Osteocyte (in vitro differentiated cells): ENCODE data around the gene FSTL4. TPM values are rescaled to one million over a fixed set of nuclear protein-coding genes. Genes with fewer than 3 reads are reported as not detected.

Source experiments
- DNase-seq: peaks from one replicate; pipeline ENCODE4 v3.0.0; 2021; ENCODE audit warnings: mixed read lengths; ENCODE audit not compliant: unreplicated experiment; ENCODE audit errors: extremely low spot score
- H3K27ac Mint-ChIP-seq: one replicate; pipeline ENCODE4 v1.8.0; 2021; ENCODE audit warnings: mild to moderate bottlenecking, mixed read lengths; ENCODE audit not compliant: unreplicated experiment
- H3K27me3 Mint-ChIP-seq: one replicate; pipeline ENCODE4 v1.8.0; 2021; ENCODE audit warnings: mixed read lengths; ENCODE audit not compliant: unreplicated experiment
- H3K36me3 Mint-ChIP-seq: one replicate; pipeline ENCODE4 v1.8.0; 2021; ENCODE audit warnings: mixed read lengths; ENCODE audit not compliant: unreplicated experiment
- H3K4me1 Mint-ChIP-seq: one replicate; pipeline ENCODE4 v1.8.0; 2021; ENCODE audit warnings: mixed read lengths; ENCODE audit not compliant: unreplicated experiment
- H3K4me3 Mint-ChIP-seq: one replicate; pipeline ENCODE4 v1.8.0; 2021; ENCODE audit warnings: mild to moderate bottlenecking, moderate library complexity, mixed read lengths; ENCODE audit not compliant: unreplicated experiment
- H3K9me3 Mint-ChIP-seq: one replicate; pipeline ENCODE4 v1.8.0; 2021; ENCODE audit warnings: mixed read lengths; ENCODE audit not compliant: unreplicated experiment
- total RNA-seq: library from RNA; stranded (reverse); gene quantifications from 2 replicates; pipeline ENCODE4 v1.2.1, GENCODE V29; 2021
- TF ChIP-seq, protein P1 (sequence below): fragments of 200-600 bp; sonication (generic); IDR thresholded peaks from 2 replicates; pipeline ENCODE4 v1.5.0; 2021; ENCODE audit warnings: antibody characterized with exemption, mild to moderate bottlenecking, moderate library complexity

FSTL4 gene
- total RNA-seq, 1 donor from 2014 or later = not detected

DNA sequence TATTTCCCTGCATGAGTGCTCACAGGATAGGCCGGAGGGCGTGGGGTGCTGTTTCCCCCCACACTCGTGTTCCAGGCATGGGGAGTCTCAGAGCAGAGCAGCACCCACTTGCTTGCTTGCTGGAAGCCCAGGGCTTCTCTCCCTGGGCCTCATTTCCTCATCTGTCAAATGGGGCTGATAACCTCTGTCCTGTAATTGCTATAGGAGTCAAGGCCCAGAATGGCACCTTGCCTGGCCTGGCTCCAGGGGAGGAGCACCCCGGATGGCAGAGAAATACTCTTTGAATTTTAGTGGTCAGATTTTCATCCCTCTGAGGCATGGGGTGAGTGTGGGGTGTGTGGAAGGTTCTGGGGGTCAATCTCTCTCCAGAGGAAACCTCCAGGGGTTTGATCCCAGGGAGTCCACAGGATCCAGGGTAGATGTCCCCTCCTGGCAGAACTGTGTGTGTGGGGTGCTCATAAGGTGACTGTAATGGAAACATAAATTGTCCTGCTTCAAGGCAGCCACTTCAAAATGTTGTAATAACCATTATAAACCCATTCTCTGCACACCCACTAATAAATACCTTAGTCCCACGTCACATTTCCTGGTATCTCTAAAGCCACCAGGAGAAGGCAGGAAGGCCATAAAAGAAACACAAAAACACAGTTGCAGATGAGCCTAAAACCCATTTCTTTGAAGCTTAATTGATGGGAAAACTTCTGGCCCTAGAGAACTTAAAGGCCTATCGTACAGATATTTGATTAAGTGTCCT, 272.2 kb downstream of the FSTL4 start:
- H3K27me3 Mint-ChIP-seq = peaks cover 20% of the 10 kb centered on the region
- no peak for DNase-seq
- no peak overlapping the region for H3K4me3 Mint-ChIP-seq
- TF ChIP-seq, protein P1, sequence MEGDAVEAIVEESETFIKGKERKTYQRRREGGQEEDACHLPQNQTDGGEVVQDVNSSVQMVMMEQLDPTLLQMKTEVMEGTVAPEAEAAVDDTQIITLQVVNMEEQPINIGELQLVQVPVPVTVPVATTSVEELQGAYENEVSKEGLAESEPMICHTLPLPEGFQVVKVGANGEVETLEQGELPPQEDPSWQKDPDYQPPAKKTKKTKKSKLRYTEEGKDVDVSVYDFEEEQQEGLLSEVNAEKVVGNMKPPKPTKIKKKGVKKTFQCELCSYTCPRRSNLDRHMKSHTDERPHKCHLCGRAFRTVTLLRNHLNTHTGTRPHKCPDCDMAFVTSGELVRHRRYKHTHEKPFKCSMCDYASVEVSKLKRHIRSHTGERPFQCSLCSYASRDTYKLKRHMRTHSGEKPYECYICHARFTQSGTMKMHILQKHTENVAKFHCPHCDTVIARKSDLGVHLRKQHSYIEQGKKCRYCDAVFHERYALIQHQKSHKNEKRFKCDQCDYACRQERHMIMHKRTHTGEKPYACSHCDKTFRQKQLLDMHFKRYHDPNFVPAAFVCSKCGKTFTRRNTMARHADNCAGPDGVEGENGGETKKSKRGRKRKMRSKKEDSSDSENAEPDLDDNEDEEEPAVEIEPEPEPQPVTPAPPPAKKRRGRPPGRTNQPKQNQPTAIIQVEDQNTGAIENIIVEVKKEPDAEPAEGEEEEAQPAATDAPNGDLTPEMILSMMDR = no peak
- H3K36me3 Mint-ChIP-seq = no peaks in the 10 kb centered on the region
- no peak overlapping the region for H3K27ac Mint-ChIP-seq
- no peaks in the 10 kb centered on the region for H3K9me3 Mint-ChIP-seq
- H3K4me1 Mint-ChIP-seq = no peaks in the 10 kb centered on the region

DNA sequence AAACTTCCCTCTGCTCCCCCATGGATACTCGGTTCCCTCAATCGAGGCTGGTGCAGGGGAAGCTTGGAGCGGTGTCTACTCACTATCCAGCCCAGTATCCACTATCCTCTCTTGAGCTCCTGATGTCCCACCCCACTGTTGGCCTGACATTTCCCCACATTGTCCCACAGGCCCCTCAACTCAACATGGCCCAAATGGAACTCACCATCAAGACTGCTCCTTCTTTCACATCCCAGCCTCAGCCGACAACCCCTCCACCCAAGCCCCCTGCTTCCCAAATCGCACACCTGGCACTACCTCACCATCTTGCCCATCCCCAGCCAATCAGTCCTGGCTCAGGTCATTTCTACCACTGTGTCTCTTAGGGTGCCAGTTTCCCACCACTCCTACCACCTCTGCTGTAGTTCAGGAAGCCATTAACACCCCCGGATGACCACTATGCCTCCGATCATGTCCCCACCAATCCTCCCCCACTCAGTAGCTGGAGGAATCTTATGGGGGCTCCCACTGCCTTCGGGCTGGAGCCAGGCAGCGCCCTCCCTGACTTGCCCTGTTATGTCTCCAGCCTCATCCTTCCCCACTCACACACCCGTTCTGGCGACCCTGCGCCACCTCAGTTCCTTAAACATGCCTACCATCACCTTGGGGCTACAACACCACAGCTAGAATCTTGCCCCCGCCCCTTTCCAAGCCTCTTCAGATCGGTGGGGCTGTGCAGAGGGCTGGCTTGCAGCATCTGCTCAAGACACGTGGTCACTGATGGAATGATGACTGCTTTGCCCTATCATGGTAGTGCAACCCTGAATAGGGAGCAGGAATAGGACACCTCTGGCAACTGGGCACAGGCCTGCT, 273.6 kb downstream of the FSTL4 start:
- DNase-seq = no peak
- Mint-ChIP-seq H3K27me3 (peaks cover 11% of the 10 kb centered on the region), H3K4me3 (no peak overlapping the region), H3K4me1 (no peaks in the 10 kb centered on the region), H3K27ac (no peak overlapping the region), H3K36me3 (no peaks in the 10 kb centered on the region), H3K9me3 (no peaks in the 10 kb centered on the region)
- TF ChIP-seq, protein P1 = no peak

DNA sequence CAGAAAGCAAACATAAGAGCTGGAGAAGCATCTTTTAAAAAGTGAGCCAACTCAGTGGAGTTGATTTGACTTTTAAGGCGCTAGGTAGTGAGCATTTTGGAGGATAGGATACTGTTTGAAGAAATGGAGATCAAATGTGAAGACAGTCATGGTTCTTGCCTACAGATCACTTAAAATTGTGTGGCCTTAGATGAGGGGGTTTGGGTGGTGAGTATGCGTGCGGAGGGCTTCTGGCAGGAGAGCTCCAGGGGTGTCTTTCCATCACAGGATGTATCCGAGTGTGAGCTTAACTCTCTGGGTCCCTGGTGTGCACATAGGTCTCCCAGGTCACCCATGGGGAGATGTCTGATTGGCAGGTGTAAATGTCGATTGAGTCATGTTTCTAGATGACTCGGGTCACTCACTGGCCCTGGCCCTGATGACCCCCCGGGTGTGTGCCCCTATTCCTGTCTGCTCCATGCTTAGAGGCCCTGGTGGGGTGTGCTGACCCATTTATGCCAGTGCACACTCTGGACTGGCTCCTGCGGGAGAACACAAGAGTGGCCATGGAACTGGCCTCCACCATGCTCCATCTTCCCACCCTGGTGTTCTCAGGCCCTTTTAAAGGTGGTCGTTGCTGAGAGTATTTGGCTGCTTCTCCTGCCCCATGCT, 274.4 kb downstream of the FSTL4 start:
- no peaks in the 10 kb centered on the region for H3K4me1 Mint-ChIP-seq
- H3K27me3 Mint-ChIP-seq = peaks cover 13% of the 10 kb centered on the region
- TF ChIP-seq, protein P1 = no peak
- no peaks in the 10 kb centered on the region for H3K9me3 Mint-ChIP-seq
- no peak overlapping the region for H3K27ac Mint-ChIP-seq
- no peaks in the 10 kb centered on the region for H3K36me3 Mint-ChIP-seq
- no peak overlapping the region for H3K4me3 Mint-ChIP-seq
- DNase-seq = no peak

DNA sequence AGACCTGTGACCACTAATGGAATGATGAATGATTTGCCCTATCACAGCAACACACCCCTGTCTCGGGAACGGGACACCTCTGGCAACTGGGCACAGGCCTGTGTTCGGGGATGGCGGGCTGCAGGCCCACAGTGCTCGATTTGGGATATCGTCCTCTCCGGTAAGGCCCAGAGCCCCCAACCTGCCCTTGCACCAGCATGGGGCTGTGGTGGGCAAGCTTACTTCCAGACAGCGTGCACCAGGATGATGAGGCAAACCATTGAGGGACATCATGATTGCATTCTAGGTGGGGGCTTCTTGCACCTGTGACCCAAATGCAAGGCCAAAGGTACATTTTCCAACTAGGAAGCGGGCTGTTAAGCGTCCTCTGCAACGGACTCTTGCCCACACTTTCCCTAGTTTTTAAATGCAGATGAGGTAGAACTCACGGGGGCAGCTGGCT, 275.4 kb downstream of the FSTL4 start:
- Mint-ChIP-seq H3K36me3 (no peaks in the 10 kb centered on the region), H3K27me3 (peaks cover 16% of the 10 kb centered on the region), H3K4me3 (no peak overlapping the region), H3K27ac (no peak overlapping the region), H3K4me1 (no peaks in the 10 kb centered on the region), H3K9me3 (no peaks in the 10 kb centered on the region)
- TF ChIP-seq, protein P1 = no peak
- DNase-seq = no peak
